Myocyte (in vitro differentiated cells): ENCODE data around the gene TMEM187. TPM values are rescaled to one million over a fixed set of nuclear protein-coding genes. Genes with fewer than 3 reads are reported as not detected.

Source experiments
- DNase-seq: peaks from one replicate; pipeline ENCODE4 v3.0.0-alpha.2; 2012; ENCODE audit warnings: low read depth
- total RNA-seq: library from RNA; depleted of rRNA; stranded (reverse); fragments of >200 nt; gene quantifications from 2 replicates; pipeline ENCODE4 v1.2.3, GENCODE V29; 2014

TMEM187 gene
- total RNA-seq, 1 donor from 2014 or later: 10.9 TPM

DNA sequence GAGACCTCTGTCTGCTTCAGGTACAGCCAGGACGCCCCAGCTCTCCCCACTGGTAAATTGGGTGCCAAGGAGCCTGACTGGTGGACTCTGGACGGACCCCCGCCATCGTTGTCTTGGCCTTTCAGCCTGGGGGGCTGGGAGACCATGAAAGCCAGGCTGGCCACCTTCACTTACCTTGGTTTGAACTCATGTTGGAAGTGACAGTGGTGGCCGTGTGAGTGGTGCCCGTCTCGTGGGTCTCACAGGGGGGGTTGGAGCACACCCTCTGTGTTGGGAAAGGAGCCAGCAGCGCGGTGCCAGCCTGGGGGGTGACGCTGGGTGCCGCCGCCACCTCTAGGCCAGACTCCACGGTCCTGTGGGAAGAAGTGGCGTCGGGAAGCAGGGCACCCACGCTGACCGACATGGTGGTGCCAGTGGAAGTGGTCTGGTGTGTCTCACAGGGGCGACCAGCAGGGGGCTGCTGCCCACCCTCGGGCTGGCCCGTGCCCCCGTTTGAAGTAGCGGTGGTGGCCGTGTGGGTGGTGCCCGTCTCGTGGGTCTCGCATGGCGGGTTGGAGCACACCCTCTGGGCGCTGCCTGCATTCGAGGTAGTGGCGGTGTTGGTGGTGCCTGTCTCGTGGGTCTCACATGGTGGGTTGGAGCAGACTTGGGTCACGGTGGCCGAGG lies 18.5 kb upstream of the TMEM187 start:
- DNase-seq: no peak

DNA sequence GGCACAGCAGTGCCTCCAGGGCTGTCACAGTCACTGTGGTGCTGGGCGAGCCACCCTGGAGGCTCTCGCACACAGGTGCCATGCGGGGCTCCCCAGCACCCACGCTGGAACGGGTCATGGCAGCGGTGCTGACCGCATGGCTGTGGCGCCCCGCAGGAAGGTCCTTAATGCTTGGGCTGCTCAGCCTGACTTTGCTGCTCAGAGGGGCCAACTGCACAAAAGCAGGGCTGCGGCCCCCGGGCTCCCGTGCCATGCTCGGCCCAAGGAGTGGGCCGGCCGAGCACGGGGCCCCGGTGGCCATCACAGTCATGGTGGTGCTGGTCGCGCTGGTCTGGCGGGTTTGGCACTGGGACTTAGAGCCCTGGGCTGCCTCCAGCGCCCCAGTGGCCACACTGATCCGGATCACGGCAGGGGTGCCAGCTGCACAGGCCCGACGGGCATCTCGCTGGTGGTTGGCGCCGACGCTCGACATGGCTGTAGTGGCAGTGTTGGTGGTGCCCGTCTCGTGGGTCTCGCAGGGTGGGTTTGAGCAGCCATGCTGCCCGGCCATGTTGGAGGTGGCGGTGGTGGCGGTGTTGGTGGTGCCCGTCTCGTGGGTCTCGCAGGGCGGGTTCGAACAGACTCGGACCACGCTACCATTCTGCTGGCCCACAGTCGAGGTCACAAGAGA lies 17.9 kb upstream of the TMEM187 start:
- DNase-seq: no peak

DNA sequence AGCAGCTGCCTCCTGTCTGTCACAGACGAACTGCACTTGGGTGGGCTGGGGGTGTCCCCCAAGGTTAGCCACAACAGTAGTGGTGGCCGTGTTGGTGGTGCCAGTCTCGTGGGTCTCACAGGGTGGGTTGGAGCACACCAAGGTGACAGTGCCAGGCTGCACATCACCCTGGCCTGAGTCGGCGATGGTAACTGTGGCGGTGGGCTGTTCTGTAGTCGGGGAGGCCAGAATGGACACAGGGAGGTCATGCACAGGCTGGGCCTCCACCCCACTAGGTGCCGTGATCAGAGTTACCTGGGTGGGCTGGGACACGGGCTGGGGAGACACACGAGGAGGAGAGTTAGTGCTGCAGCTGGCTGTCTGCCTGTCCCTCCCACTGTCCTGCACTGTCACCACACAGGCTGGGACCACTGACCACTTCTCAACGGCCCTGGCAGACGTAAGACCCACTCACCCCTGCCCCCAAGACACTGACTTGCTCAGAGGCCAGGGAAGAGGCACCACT lies 17.3 kb upstream of the TMEM187 start:
- no peak for DNase-seq

DNA sequence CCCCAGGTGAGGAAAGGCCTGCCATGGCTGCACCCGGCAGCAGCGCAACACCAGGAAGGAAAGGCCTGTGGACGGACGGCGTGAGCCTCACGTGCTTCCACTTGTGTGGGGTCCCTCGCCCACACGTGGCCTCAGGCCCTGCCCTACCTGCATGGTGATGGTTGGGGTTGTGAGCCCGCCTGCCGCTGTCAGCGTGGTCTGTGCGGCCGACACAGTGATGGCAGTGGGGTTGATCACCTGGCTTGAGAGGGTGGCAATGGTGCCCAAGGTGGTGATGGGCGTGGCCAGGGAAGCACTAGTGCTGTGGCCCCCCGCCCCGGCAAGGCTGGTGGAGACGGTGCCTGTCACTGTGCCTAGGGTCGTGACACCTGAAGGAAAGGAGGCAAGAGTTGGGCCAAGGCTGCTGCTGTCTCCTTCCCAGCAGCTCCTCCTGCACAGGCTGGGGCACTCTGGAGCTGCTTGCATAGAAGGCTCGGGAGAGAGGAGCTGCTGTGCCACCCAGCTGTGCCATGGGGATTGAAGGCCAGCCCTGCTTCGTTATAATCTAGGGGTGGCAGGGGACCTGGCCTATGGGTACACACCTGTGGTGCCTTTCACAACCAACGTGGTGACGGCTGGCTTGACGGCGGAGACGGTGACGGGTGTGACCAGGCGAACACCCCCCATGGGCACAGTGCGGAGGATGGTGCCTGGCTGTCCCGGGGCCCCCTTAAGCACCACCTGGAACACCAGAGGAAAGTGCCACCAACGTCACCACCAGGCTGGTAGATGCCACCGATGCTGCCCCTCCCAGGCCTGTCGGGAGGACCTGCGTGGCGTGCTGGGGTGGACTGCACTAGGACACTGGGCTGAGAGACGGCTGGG lies 16.3 kb upstream of the TMEM187 start:
- DNase-seq: no peak

DNA sequence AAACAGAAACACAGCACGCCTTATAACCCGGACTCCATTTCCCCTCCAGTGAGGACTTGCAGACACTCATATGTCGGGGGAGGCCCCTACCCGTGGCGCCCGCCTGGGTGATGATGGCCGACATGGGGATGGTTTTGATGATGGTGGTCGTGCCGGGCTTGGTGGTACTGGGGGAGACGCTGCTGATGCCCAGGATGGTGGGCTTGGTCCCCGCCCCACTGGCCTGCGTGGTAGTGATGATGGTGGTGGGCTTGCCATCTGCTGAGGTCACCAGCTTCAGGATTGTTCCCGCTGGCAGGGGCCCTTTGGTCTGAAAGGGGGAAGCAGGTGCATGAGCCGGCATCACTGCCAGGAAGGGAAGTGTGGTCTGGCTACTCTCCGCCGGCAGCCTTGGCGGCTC lies 15.3 kb upstream of the TMEM187 start:
- peak; percentile 10 for DNase-seq

DNA sequence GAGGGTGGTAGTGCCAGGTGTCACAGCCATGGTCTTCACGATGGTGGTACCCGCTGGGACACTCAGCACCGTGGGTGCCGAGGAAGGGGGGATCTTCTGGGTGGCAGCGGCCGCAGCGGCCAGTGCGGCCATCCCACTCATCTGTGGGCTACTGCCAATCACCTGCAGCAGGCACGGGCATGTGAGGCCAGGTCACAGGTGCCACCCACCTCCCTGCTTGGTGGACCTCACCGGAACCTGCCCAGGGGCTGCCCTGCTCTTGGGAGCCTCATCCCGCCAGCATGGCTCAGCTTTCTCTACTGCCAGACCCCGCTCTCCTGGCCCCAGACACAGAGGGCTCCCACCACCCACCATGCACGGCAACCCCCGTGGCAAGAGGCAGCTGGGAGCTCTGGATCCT lies 13.9 kb upstream of the TMEM187 start:
- DNase-seq: no peak

DNA sequence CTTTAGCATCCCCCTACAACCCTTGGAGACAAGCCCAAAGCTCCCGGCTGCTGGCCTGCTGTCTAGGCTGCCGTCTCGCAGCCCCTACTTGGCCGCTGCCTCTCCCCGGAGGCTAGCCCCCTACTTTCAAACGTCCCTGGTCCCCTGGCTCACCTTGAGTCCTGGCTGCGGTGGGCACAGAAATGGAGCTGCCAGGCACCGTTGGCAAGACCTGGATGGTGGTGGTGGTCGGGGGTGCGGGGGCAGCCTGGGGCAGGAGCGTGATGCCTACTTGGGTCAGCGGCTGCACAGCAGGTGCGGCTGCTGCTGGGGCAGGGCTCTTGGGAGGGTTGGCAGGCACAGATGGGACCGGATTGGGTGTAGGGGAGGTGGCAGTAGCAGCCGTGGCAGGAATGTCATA lies 12.9 kb upstream of the TMEM187 start:
- DNase-seq: no peak

DNA sequence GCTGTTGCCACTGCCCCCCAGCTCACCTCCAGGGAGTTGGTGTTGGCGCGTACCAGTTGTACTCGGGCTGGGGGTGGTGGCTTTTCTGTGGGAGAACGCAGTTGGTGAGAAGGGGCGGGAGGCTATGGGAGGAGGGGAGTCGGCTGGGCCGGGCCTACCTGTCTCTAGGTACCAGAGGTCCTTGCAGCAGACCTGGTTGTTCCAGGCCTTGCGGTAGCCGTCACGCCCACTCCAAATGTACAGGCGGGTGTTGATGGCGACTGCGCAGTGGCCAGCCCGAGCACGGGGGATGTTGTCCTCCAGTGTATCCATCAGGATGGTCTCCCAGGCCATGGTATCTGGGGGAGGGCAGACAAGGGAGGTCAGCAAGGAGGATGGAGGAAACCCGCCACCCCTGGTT lies 12.5 kb upstream of the TMEM187 start:
- DNase-seq: no peak

DNA sequence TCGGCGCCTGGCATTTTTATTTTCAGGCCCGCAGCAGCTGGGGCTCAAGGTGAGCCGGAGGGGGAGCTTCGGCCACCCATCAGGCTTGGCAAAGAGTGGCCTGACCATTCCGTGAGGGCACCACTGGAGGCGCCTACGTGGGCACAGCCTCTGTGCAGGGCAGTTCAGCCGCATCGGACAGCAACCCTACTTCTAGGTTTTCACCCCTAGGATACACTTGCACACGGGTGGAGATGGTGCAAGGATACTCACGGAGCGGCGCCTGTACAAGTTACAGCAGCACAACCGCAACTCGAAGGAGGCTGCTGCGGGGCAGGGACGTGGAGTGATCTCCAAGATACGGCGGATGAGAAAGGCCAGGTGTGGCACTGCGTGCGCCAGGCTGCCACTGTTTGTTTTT lies 11.8 kb upstream of the TMEM187 start:
- DNase-seq: no peak

DNA sequence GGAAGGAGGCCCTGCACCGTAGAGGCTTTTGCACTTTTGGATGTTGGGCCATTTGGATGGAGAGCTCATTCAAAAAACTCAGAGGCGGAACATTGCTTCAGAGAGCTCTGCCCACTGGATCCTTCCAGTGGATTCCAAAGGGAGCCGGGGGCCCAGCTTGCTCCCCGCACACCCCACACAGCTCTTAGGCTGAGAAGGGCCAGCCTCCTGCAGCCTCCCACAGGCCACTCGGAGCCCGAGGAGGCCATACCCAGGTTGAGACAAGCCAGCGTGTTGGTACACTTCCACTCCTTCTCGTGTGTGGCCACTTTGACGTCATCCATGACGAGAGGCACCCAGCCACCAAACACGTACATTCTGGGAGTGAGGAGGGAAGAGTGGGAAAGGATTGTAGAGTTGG lies 11.3 kb upstream of the TMEM187 start:
- no peak for DNase-seq

DNA sequence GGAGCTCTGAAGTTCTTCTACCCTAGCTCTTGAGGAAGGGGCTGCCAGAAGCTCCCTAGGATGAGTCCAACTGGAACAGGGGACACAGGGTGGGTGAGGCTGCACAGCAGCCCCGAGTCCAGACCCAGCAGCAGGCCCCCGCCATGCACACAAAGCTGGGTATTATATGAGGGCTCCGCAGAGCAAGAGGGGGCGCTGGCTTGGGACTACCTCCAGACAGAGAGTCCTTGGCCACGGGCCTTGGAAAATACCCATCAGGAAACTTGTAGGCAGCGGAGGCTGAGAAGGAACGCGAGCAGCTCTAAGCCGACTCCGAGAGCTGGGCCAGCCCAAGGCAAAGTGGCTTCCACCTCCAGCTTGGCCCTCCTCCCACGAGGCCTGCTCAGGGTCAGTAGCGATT lies 9.0 kb upstream of the TMEM187 start:
- DNase-seq: no peak

DNA sequence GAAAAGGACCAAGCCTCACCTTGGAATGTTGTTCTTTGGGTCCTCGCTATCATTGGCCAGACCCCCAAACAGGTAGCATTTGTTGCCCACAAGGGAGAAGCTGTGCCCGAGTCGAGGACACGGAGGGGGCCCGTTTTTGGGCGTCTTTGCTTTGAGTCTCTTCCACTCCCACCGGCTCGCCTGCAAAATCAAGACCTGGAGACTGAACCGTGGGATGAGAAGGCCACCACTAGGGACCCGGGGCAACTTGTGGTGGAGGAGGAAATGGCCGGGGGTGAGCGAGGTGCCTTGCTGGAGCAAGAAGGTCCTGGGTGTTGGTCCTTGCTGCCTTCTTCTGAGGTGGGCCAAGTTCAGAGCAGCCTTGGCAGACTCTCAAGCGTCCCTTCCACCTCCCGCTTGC lies 8.4 kb upstream of the TMEM187 start:
- DNase-seq: no peak

DNA sequence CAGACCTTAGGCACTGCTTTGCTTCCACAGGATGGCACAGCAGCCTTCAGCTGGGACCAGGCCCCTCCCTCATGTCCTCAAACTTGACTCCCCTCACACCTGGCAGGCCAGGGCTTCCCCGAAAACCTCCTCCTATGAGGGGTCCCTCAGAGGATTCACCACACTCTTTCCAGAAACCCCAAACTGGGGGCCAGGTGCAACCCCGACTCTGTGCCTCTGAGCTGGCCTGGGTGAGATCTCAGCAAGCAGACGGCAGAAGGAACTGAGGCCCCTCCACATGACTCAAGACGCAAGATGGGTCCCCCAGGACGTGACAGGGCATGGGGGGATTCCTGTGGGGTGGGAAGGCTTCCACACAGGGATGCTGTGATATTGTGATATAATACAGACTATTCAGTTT lies 7.1 kb upstream of the TMEM187 start:
- DNase-seq: no peak

DNA sequence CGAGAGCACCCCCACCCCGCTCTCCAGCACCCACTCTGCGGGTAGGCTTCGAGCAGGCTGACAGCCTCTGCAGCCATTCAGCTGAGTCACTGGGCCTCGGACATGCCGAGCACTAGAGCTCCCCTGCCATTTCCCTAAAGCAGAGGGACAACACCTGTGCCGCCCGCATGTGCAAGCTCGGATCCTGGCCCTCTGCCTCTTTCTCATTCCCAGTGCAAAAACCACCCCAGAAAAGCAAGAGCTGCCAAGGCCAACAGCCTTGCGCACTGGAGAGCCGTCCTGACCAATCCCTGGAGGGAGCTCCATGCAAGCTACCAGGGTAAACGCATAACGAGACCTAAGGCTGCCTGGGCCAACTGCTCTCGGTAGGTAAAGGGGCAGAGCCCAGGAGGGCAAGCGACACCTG lies 6.3 kb upstream of the TMEM187 start:
- DNase-seq: peak; percentile 81

DNA sequence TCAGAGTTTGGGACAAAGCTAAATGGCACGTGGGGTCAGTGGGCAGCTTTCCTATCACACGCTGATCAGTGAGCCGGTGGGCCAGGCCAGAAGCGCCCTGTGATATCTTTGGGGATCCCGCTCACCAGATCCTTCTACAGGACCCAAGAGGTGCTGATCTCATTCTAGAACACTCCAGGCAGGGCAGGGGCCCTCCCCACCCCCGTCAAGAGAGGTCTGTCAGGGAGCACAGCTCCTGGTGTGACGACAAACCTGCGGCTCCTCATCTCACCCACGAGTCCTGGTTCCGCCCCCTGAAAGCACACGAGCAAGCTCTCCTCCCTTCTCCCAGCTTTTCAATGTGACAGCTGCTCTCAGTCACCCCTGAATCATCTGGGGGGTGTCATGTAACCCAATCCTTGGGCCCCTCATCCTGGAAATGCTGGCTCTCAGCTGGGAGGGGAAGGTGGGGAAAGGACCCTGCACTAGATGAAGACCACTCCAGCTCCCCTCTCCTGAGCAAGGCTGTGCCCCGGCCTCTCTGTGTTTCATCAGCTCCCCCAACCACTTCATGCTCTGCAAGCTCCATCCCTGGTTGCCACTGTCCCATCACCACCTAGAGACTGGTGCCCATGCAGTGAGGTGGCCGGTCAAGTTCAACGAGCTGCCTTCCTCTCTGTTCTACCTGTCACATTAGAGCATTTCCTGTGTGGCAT lies 5.6 kb upstream of the TMEM187 start:
- peak; percentile 41 for DNase-seq

DNA sequence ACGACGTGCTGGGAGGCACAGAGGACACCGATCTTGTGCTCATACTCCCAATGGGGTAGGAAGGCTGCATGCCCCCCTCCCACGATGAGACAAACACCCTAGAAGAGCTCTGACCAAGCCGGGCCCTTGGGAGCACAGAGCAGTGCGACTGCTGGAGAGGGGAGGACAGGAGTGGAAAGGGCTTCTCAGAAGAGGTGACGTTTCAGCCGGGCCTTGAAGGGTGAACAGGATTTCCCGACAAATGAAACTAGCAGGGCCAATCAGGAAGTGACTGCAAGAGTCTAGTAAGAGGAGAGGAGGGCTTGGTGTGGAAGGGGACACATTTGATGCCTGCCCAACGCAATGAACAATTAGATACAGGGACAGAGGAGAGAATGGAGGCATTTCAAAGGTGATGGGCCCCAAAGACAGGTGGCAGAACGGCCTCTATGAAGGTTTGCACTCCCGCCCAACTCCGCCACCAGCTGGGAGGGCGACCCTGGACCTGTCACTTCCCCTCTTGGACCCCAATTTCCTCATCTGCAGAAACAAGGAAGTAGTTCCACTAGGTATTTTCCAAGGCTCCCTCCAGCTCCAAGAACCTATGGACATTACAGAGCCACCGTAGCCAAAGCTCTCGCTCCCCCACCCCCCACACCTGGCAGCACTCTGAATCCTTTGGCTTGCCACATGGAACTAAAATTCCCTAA lies 4.9 kb upstream of the TMEM187 start:
- no peak for DNase-seq

DNA sequence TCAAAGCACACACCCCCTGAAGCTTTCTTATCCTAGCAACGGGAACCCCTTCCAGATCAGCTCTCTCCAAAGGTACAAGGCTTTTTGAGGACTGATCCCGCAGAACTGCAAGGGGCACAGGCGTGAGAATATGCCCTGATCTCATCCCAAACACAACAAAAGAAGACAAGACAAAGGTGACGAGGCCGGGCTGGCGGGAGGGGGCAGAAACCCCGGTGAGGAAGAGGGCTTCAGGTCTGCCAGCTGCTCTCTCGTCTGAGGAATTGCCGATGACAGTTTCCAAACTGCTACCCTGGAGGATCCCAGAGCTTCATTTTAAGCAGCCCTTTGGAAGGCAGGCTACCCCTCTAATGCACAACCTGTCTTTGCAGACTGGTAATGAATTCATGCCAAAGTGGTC lies 4.3 kb upstream of the TMEM187 start:
- no peak for DNase-seq

DNA sequence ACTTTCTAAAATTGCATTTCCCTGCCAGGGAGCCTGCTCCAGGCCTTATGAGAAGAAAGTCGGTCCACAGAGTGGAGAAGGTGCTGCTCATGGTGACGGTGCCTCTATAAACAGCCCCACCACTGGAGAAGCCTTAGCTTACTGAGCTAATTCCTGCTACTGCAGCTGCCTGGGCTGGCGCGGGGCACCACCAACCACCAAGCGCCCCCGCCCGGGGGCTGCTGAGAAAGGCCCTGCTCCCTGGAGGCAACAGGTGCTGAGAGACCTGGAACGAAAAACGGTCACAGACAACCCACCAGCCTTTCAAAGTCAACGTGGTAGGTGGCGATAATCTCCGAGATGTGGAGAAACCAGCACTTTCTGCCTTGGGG lies 3.8 kb upstream of the TMEM187 start:
- peak; percentile 85 for DNase-seq

DNA sequence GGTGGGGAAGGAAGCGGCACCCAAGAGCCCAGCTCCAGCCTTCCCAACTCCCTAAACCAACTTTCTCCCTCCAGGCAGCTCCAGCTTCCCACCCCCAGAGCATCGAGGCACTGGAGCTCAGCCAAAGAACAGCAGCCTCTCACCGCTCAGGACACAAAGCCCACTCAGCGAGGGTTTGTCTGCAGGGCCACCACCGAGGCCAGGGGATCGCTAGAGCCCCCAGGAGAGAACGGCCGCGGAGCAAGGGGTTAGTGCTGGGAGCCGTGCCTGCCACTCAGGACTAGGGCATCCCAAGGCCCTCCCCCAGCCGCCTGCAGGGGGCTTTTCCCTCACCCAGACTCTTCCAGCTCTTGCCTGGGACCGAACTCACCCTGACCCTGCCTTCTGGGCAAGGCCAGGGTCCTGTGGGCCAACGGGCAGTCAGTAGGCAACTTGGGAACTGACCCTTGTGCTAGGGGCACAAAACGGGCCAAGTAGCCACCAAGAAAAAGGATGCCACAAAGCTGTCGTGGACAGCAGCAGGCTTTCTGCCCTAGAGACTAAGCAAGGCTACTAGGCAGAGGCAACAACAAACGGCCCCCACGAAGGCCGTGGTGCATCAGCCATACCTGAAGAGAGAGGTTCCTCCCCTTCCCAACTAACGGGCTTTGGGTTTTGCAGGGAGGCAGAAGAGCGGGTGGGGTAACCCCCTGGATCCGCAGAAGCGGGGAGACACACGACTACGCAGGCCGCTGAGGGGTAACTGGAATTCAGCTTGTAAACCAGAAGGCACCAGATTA lies 3.2 kb upstream of the TMEM187 start:
- DNase-seq: peak; percentile 28

DNA sequence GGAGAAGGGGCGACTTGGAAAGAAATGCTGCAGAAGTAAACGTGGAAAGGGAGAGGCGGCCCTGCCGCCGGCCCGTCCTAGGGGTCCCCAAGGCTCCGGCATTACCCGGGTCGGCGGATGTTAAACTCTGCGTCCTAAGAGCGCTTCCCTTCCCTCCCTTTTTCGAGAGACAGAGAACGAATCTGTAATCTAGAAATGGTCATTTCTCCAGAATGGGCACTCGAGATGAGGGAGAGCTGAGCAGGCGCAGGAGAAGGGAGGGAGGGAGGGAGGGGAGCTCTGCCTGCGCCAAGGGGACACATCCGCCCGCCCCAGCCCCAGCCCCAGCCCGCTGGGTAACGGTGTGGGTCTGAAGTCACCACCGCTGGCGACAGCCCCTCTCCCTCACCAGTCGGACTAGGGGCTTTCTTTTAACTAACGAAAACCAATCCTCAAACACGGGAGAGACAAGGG lies 2.6 kb upstream of the TMEM187 start:
- no peak for DNase-seq
